Neural cell (in vitro differentiated cells): ENCODE results near the gene GAS7. TPM values are rescaled to one million over a fixed set of nuclear protein-coding genes. Genes with fewer than 3 reads are reported as not detected.

Source experiments
- H2AFZ ChIP-seq: fragments of 200-600, 300-800 bp; sonication (generic), shearing (Covaris generic); 2 replicates; pipeline ENCODE4 v1.6.0; 2014; ENCODE audit warnings: low read depth, mild to moderate bottlenecking, antibody characterized with exemption, low read length, moderate library complexity
- H3F3A ChIP-seq: fragments of 200-600 bp; shearing (Covaris generic); 2 replicates; pipeline ENCODE4 v1.6.1; 2016; ENCODE audit warnings: mild to moderate bottlenecking, moderate library complexity, mixed read lengths, antibody characterized with exemption, low read length; ENCODE audit not compliant: insufficient read depth, poor library complexity, severe bottlenecking
- H3K27ac ChIP-seq: fragments of 200-600, 300-800 bp; sonication (generic), shearing (Covaris generic); 2 replicates; pipeline ENCODE4 v1.5.1; 2014; ENCODE audit warnings: mild to moderate bottlenecking, low read length, moderate library complexity
- H3K27me3 ChIP-seq: fragments of 300-800, 200-600 bp; sonication (generic), shearing (Covaris generic); 2 replicates; pipeline ENCODE4 v1.6.0; 2014; ENCODE audit warnings: mild to moderate bottlenecking, low read depth, low read length, moderate library complexity; ENCODE audit not compliant: insufficient read depth
- H3K36me3 ChIP-seq: fragments of 300-800, 200-600 bp; sonication (generic), shearing (Covaris generic); 2 replicates; pipeline ENCODE4 v1.5.1; 2014; ENCODE audit warnings: mild to moderate bottlenecking, antibody characterized with exemption, low read length, moderate library complexity; ENCODE audit not compliant: insufficient read depth
- H3K4me2 ChIP-seq: fragments of 300-800, 200-600 bp; sonication (generic), shearing (Covaris generic); 2 replicates; pipeline ENCODE4 v1.6.0; 2014; ENCODE audit warnings: mild to moderate bottlenecking, low read length
- H3K4me3 ChIP-seq: fragments of 300-800, 200-600 bp; sonication (generic), shearing (Covaris generic); 2 replicates; pipeline ENCODE4 v1.5.1; 2014; ENCODE audit warnings: mild to moderate bottlenecking, low read length, moderate library complexity
- H3K79me2 ChIP-seq: fragments of 200-600 bp; shearing (Covaris generic); replicated peaks from 2 replicates; pipeline ENCODE4 v1.6.0; 2014; ENCODE audit warnings: mild to moderate bottlenecking, low read length, moderate library complexity; ENCODE audit not compliant: insufficient read depth
- H3K9ac ChIP-seq: fragments of 300-800, 200-600 bp; sonication (generic), shearing (Covaris generic); 2 replicates; pipeline ENCODE4 v1.6.1; 2016; ENCODE audit warnings: mild to moderate bottlenecking, low read length, mixed read lengths
- H3K9me2 ChIP-seq: fragments of 200-600 bp; shearing (Covaris generic); 2 replicates; pipeline ENCODE4 v1.6.1; 2016; ENCODE audit warnings: mild to moderate bottlenecking, low read length, mixed read lengths; ENCODE audit not compliant: insufficient read depth
- H3K9me3 ChIP-seq: fragments of 200-600, 300-800 bp; sonication (generic), shearing (Covaris generic); 2 replicates; pipeline ENCODE4 v1.6.1; 2016; ENCODE audit warnings: mild to moderate bottlenecking, mixed run types, low read length, moderate library complexity, mixed read lengths
- H4K20me1 ChIP-seq: fragments of 200-600 bp; shearing (Covaris generic); 2 replicates; pipeline ENCODE4 v1.6.1; 2016; ENCODE audit warnings: mild to moderate bottlenecking, mixed run types; ENCODE audit not compliant: insufficient read depth
- CTCF ChIP-seq: fragments of 450-650 bp; IDR thresholded peaks from 2 replicates; pipeline ENCODE4 v1.5.1; 2014; ENCODE audit warnings: antibody characterized with exemption, mild to moderate bottlenecking, moderate library complexity; ENCODE audit not compliant: poor library complexity, severe bottlenecking
- EP300 ChIP-seq: fragments of 450-650 bp; conservative IDR thresholded peaks from 2 replicates; pipeline ENCODE4 v1.6.1; 2014; ENCODE audit warnings: antibody characterized with exemption, mild to moderate bottlenecking, moderate library complexity; ENCODE audit not compliant: poor library complexity, severe bottlenecking
- EZH2 ChIP-seq: fragments of 200-600, 300-800 bp; shearing (Covaris generic), sonication (generic); IDR thresholded peaks from 2 replicates; pipeline ENCODE4 v1.6.1; 2014; ENCODE audit warnings: antibody characterized with exemption, low read length, borderline replicate concordance, mild to moderate bottlenecking; ENCODE audit not compliant: insufficient read depth, poor library complexity, severe bottlenecking
- MXI1 ChIP-seq: fragments of 450-650 bp; conservative IDR thresholded peaks from 2 replicates; pipeline ENCODE4 v1.6.1; 2014; ENCODE audit warnings: antibody characterized with exemption, mild to moderate bottlenecking; ENCODE audit not compliant: poor library complexity, severe bottlenecking
- POLR2AphosphoS5 ChIP-seq: IDR thresholded peaks from 2 replicates; pipeline ENCODE4 v1.6.1; 2012
- RAD21 ChIP-seq: fragments of 450-650 bp; conservative IDR thresholded peaks from 2 replicates; pipeline ENCODE4 v1.6.1; 2014; ENCODE audit warnings: antibody characterized with exemption, mild to moderate bottlenecking, moderate library complexity
- REST ChIP-seq: IDR thresholded peaks from 2 replicates; pipeline ENCODE4 v1.6.1; 2012; ENCODE audit warnings: borderline replicate concordance
- SMC3 ChIP-seq: fragments of 450-650 bp; conservative IDR thresholded peaks from 2 replicates; pipeline ENCODE4 v1.6.1; 2014; ENCODE audit warnings: antibody characterized with exemption, mild to moderate bottlenecking, moderate library complexity; ENCODE audit not compliant: poor library complexity
- TAF1 ChIP-seq: IDR thresholded peaks from 2 replicates; pipeline ENCODE4 v1.6.1; 2012; ENCODE audit warnings: low read depth
- polyA plus RNA-seq: library from polyadenylated mRNA; depleted of rRNA; stranded (reverse); fragments of >200 nt; gene quantifications from 2 replicates; pipeline ENCODE4 v1.2.3, GENCODE V29; 2014

GAS7 gene
- polyA plus RNA-seq, 1 donor from 2014 or later, result 23.6 TPM

- Histone ChIP-seq H3K9me3 (no peaks in the 10 kb centered on the region), H3K4me3 (no peak overlapping the region), H3F3A (no peaks in the 10 kb centered on the region), H4K20me1 (no peaks in the 10 kb centered on the region), H2AFZ (no peak overlapping the region), H3K27me3 (no peaks in the 10 kb centered on the region), H3K9me2 (no peaks in the 10 kb centered on the region), H3K27ac (no peak overlapping the region), H3K36me3 (no peaks in the 10 kb centered on the region), H3K4me2 (no peak overlapping the region), H3K9ac (no peak overlapping the region), H3K79me2 (no peaks in the 10 kb centered on the region)
- no peak for TF ChIP-seq POLR2AphosphoS5
- TF ChIP-seq CTCF, result no peak
- TF ChIP-seq EP300, result no peak
- no peak for TF ChIP-seq RAD21
Observed at GRCh38 chr17:9912121-9913099, 286.0 kb downstream of the GAS7 start.

- Histone ChIP-seq H2AFZ (no peak overlapping the region), H3K9me2 (no peaks in the 10 kb centered on the region), H3K9me3 (no peaks in the 10 kb centered on the region), H3K4me2 (no peak overlapping the region), H3F3A (no peaks in the 10 kb centered on the region), H3K4me3 (no peak overlapping the region), H3K79me2 (no peaks in the 10 kb centered on the region), H3K27me3 (no peaks in the 10 kb centered on the region), H3K9ac (no peak overlapping the region), H3K36me3 (no peaks in the 10 kb centered on the region), H4K20me1 (no peaks in the 10 kb centered on the region), H3K27ac (no peak overlapping the region)
- TF ChIP-seq TAF1 (no peak), SMC3 (no peak), CTCF (no peak), MXI1 (no peak), EZH2 (no peak), REST (no peak), EP300 (no peak), POLR2AphosphoS5 (no peak), RAD21 (no peak)
Observed at GRCh38 chr17:9911089-9911488, 287.3 kb downstream of the GAS7 start.
